ENCODE measurements around the gene ACER1. TPM values are rescaled to one million over a fixed set of nuclear protein-coding genes. Genes with fewer than 3 reads are reported as not detected.

Gene ACER1
- total RNA-seq, 3 donors from 2014 or later: not detected

GRCh38 chr19:6373813-6374108 lies 40.3 kb upstream of the ACER1 start:
- Histone ChIP-seq H3K36me3 (ENCODE audit: low read depth) (no peaks in the 10 kb centered on the region), H3K4me1 (ENCODE audit: low read depth) (peaks cover 4% of the 10 kb centered on the region), H3K9me3 (no peaks in the 10 kb centered on the region), H3K4me3 (no peak overlapping the region)
- intact Hi-C loops (cut with DNase I, micrococcal nuclease): no loop called here
- no peak for ATAC-seq
- DNase-seq: no peak
- no peak for TF ChIP-seq CTCF (IDR thresholded peaks at IDR 0.05)

GRCh38 chr19:6373096-6373812 lies 39.8 kb upstream of the ACER1 start:
- DNase-seq (peak; percentile 99), ATAC-seq (peak; percentile 86)
- no peak for TF ChIP-seq CTCF (IDR thresholded peaks at IDR 0.05)
- H3K4me1 ChIP-seq (ENCODE audit: low read depth): peaks cover 4% of the 10 kb centered on the region
- no peaks in the 10 kb centered on the region for H3K36me3 ChIP-seq (ENCODE audit: low read depth)
- H3K9me3 ChIP-seq: no peaks in the 10 kb centered on the region
- H3K4me3 ChIP-seq: peak overlapping the region; percentile 52
- intact Hi-C loops (cut with DNase I, micrococcal nuclease): no loop called here

- Histone ChIP-seq H3K4me3 (peak within 1 kb of the TSS; percentile 52), H3K4me1 (ENCODE audit: low read depth) (peaks cover 4% of the 10 kb centered on the region), H3K36me3 (ENCODE audit: low read depth) (no peaks in the 10 kb centered on the region), H3K9me3 (no peaks in the 10 kb centered on the region)
- no peak for TF ChIP-seq CTCF (IDR thresholded peaks at IDR 0.05)
- intact Hi-C loops (cut with DNase I, micrococcal nuclease): no loop called here
- peak; percentile 86 for ATAC-seq
- peak; percentile 94 to 100 (median 98) for DNase-seq
Measured at GRCh38 chr19:6372594-6373095, 39.2 kb upstream of the ACER1 start, which contains the start of gene ALKBH7. TSS of gene ALKBH7 (plus strand) at chr19:6372794. CDS start at chr19:6372821, 27 bp downstream.

- Histone ChIP-seq H3K36me3 (ENCODE audit: low read depth) (no peaks in the 10 kb centered on the region), H3K9me3 (no peaks in the 10 kb centered on the region), H3K4me1 (ENCODE audit: low read depth) (peaks cover 7% of the 10 kb centered on the region), H3K4me3 (no peak overlapping the region)
- DNase-seq: no peak
- intact Hi-C loops (cut with DNase I, micrococcal nuclease): no loop called here
- ATAC-seq: no peak
- no peak for TF ChIP-seq CTCF (IDR thresholded peaks at IDR 0.05)
Measured at GRCh38 chr19:6364353-6364752, 30.9 kb upstream of the ACER1 start.

GRCh38 chr19:6362351-6362801 lies 29.0 kb upstream of the ACER1 start:
- no peaks in the 10 kb centered on the region for H3K36me3 ChIP-seq (ENCODE audit: low read depth)
- no peak for DNase-seq
- H3K9me3 ChIP-seq: no peaks in the 10 kb centered on the region
- H3K4me1 ChIP-seq (ENCODE audit: low read depth): peaks cover 7% of the 10 kb centered on the region
- intact Hi-C loops (cut with DNase I, micrococcal nuclease): no loop called here
- TF ChIP-seq CTCF (IDR thresholded peaks at IDR 0.05): no peak
- peak; percentile 4 for ATAC-seq
- H3K4me3 ChIP-seq: no peak overlapping the region
